Measurements from ENCODE around the gene LEMD1.

DNA sequence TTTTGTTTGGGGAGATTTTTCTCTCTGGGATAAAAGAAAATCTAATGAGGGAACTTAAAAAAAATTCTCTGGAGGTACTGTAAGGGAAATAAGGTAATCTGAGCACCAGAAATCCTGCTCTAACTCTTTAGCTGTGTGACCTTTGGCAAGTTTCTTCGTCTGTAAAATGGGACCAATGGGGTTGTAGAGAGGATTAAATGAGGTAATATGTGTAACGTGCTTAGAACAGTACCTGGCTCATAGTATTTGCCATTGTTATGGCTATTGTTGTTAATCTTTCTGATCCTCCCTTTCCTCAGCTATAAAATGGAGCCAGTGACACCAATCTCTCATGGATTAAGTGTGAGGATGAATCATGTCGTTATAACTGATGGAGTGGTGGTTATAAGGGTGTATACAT lies 64.3 kb downstream of the LEMD1 start:
- TF ChIP-seq GATA2 (IDR thresholded peaks at IDR 0.05; ENCODE audit: low read depth, low read length) (no peak), GATA3 (IDR thresholded peaks at IDR 0.05; ENCODE audit: low read depth, low read length) (no peak)

Measured in SH-SY5Y (cell line).